Neuronal stem cell (in vitro differentiated cells): ENCODE data around the gene ZNF519.
"Not testable (repeated sequence)": the region's sequence is repeated elsewhere in the genome, so short reads cannot be mapped to it uniquely, and the experiment has no call there.

ENCODE experiments used
- DNase-seq: peaks from one replicate; pipeline ENCODE4 v3.0.0-alpha.2; 2013; ENCODE audit warnings: low spot score
- H2AFZ ChIP-seq: one replicate; pipeline ENCODE4 v1.6.1; 2013; ENCODE audit warnings: mild to moderate bottlenecking, low read length, inconsistent platforms
- H2AK5ac ChIP-seq: 2 replicates; pipeline ENCODE4 v1.6.1; 2013; ENCODE audit warnings: low read depth, mild to moderate bottlenecking, inconsistent platforms, low read length, moderate library complexity, mixed read lengths
- H2BK120ac ChIP-seq: 2 replicates; pipeline ENCODE4 v1.6.1; 2013; ENCODE audit warnings: low read depth, mild to moderate bottlenecking, inconsistent platforms, low read length, moderate library complexity, mixed read lengths
- H2BK12ac ChIP-seq: one replicate; pipeline ENCODE4 v1.6.1; 2013; ENCODE audit warnings: low read length, inconsistent platforms
- H2BK15ac ChIP-seq: 2 replicates; pipeline ENCODE4 v1.6.1; 2013; ENCODE audit warnings: mild to moderate bottlenecking, low read length, inconsistent platforms, mixed read lengths
- H2BK5ac ChIP-seq: one replicate; pipeline ENCODE4 v1.6.1; 2013; ENCODE audit warnings: inconsistent platforms, mild to moderate bottlenecking, low read length, moderate library complexity
- H3K14ac ChIP-seq: one replicate; pipeline ENCODE4 v1.6.1; 2013; ENCODE audit warnings: low read length, inconsistent platforms
- H3K18ac ChIP-seq: 2 replicates; pipeline ENCODE4 v1.6.1; 2013; ENCODE audit warnings: low read length, inconsistent platforms
- H3K23ac ChIP-seq: 2 replicates; pipeline ENCODE4 v1.6.1; 2013; ENCODE audit warnings: low read depth, mild to moderate bottlenecking, mixed read lengths, low read length, inconsistent platforms; ENCODE audit not compliant: poor library complexity
- H3K27ac ChIP-seq: replicated peaks from 3 replicates; pipeline ENCODE4 v1.5.1; 2013; ENCODE audit warnings: low read length, inconsistent platforms
- H3K27me3 ChIP-seq, 3 experiments: 2 replicates each; pipeline ENCODE4 v1.6.1; 2013; ENCODE audit warnings: low read length in 3 of 3, mild to moderate bottlenecking in 2 of 3, inconsistent platforms in 1 of 3, low read depth in 1 of 3, mixed read lengths in 1 of 3, moderate library complexity in 1 of 3; ENCODE audit not compliant: control insufficient read depth in 3 of 3, insufficient read depth in 3 of 3
- H3K36me3 ChIP-seq, 2 donors: replicated peaks in 1 of 2; 2 replicates each; pipeline ENCODE4 v1.6.1; 2013; ENCODE audit warnings: low read length in 2 of 2; ENCODE audit not compliant: control insufficient read depth in 2 of 2, insufficient read depth in 2 of 2
- H3K4ac ChIP-seq: 2 replicates; pipeline ENCODE4 v1.6.1; 2013; ENCODE audit warnings: inconsistent platforms, mild to moderate bottlenecking, low read length, moderate library complexity
- H3K4me1 ChIP-seq, 2 donors: 1 replicate in 1 of 2; 2 replicates in 1 of 2; pipeline ENCODE4 v1.6.1; 2013; ENCODE audit warnings: low read length in 2 of 2, low read depth in 1 of 2; ENCODE audit not compliant: control insufficient read depth in 2 of 2, insufficient read depth in 1 of 2
- H3K4me2 ChIP-seq: one replicate; pipeline ENCODE4 v1.6.1; 2013; ENCODE audit warnings: mild to moderate bottlenecking, low read length, inconsistent platforms; ENCODE audit not compliant: insufficient read depth, poor library complexity, severe bottlenecking
- H3K4me3 ChIP-seq, 2 donors: 2 replicates each; pipeline ENCODE4 v1.5.1; 2013; ENCODE audit warnings: low read length in 2 of 2, mild to moderate bottlenecking in 2 of 2, inconsistent platforms in 1 of 2, moderate library complexity in 1 of 2
- H3K79me1 ChIP-seq: one replicate; pipeline ENCODE4 v1.6.1; 2013; ENCODE audit warnings: low read depth, mild to moderate bottlenecking, inconsistent platforms, low read length, moderate library complexity
- H3K9ac ChIP-seq: one replicate; pipeline ENCODE4 v1.6.1; 2013; ENCODE audit warnings: mild to moderate bottlenecking, low read depth, low read length, inconsistent platforms; ENCODE audit not compliant: poor library complexity
- H3K9me3 ChIP-seq, 2 donors: replicated peaks in 1 of 2; 2 replicates each; pipeline versions ENCODE3 to v1.6.1; 2013; ENCODE audit warnings: low read length in 2 of 2, mild to moderate bottlenecking in 2 of 2, inconsistent platforms in 1 of 2, low read depth in 1 of 2, mixed read lengths in 1 of 2, moderate library complexity in 1 of 2; ENCODE audit not compliant: control insufficient read depth in 2 of 2, insufficient read depth in 1 of 2
- H4K8ac ChIP-seq: one replicate; pipeline ENCODE4 v1.6.1; 2013; ENCODE audit warnings: low read depth, mild to moderate bottlenecking, inconsistent platforms, low read length, moderate library complexity
- H4K91ac ChIP-seq: one replicate; pipeline ENCODE4 v1.6.1; 2013; ENCODE audit warnings: low read length, low read depth, mild to moderate bottlenecking, inconsistent platforms; ENCODE audit not compliant: poor library complexity
- WGBS, 2 donors: extraction: QIAGEN DNeasy Blood & Tissue Kit; methylation state at CpG; one replicate each; pipeline ENCODE4 v1.1.7; 2013; ENCODE audit warnings: missing lambda C conversion rate in 2 of 2, mixed read lengths in 1 of 2; ENCODE audit not compliant: insufficient read length in 2 of 2, insufficient replicate concordance in 1 of 2; ENCODE audit errors: extremely low coverage in 2 of 2; 5-methylcytosine and 5-hydroxymethylcytosine counted together

ZNF519 gene

GRCh38 chr18:14143396-14143795 lies 11.2 kb upstream of the ZNF519 start:
- not testable (repeated sequence) for H2AK5ac ChIP-seq, H2AFZ ChIP-seq, H3K79me1 ChIP-seq, H3K27ac ChIP-seq, H2BK15ac ChIP-seq, H3K4me3 ChIP-seq, H3K9ac ChIP-seq, H2BK120ac ChIP-seq, H3K14ac ChIP-seq, H3K23ac ChIP-seq, H3K4me1 ChIP-seq, H3K27me3 ChIP-seq, H3K4ac ChIP-seq, H3K9me3 ChIP-seq, H3K18ac ChIP-seq, H4K91ac ChIP-seq, DNase-seq, H2BK5ac ChIP-seq, H4K8ac ChIP-seq, H3K36me3 ChIP-seq, H3K4me2 ChIP-seq, H2BK12ac ChIP-seq
- no CpG with 5 or more reads among the region's 17 CpGs for WGBS, 2 donors

- not testable (repeated sequence) for H2BK5ac ChIP-seq, H3K4me1 ChIP-seq, H3K23ac ChIP-seq, H3K4me3 ChIP-seq, H4K91ac ChIP-seq, DNase-seq, H2BK120ac ChIP-seq, H2AFZ ChIP-seq, H3K36me3 ChIP-seq, H3K14ac ChIP-seq, H3K9me3 ChIP-seq, H3K4me2 ChIP-seq, H3K79me1 ChIP-seq, H2BK15ac ChIP-seq, H3K18ac ChIP-seq, H3K4ac ChIP-seq, H2AK5ac ChIP-seq, H3K27ac ChIP-seq, H3K9ac ChIP-seq, H2BK12ac ChIP-seq, H3K27me3 ChIP-seq, H4K8ac ChIP-seq
- WGBS, 2 donors, result no CpG with 5 or more reads among the region's 9 CpGs
These were observed 9.9 kb upstream of the ZNF519 start for GRCh38 chr18:14142177-14142576.

- not testable (repeated sequence) for H3K4me1 ChIP-seq, H3K27ac ChIP-seq, H3K14ac ChIP-seq, H4K91ac ChIP-seq, H3K4me2 ChIP-seq, H2BK15ac ChIP-seq, H3K4ac ChIP-seq, H4K8ac ChIP-seq, H3K23ac ChIP-seq, H2BK5ac ChIP-seq, H3K9me3 ChIP-seq, H2AK5ac ChIP-seq, DNase-seq, H2BK120ac ChIP-seq, H3K27me3 ChIP-seq, H3K18ac ChIP-seq, H3K9ac ChIP-seq, H3K79me1 ChIP-seq, H3K36me3 ChIP-seq, H2BK12ac ChIP-seq, H3K4me3 ChIP-seq, H2AFZ ChIP-seq
- WGBS, 2 donors, result no CpG with 5 or more reads among the region's 2 CpGs
These were observed 7.3 kb upstream of the ZNF519 start for GRCh38 chr18:14139583-14139982.

GRCh38 chr18:14137971-14138370 lies 5.7 kb upstream of the ZNF519 start:
- H2BK15ac ChIP-seq, H3K9ac ChIP-seq, H3K27me3 ChIP-seq, H3K36me3 ChIP-seq, H3K23ac ChIP-seq, H4K91ac ChIP-seq, H2BK5ac ChIP-seq, H3K4ac ChIP-seq, H3K4me2 ChIP-seq, H3K27ac ChIP-seq, H2AK5ac ChIP-seq, H4K8ac ChIP-seq, H2AFZ ChIP-seq, H3K79me1 ChIP-seq, H2BK120ac ChIP-seq, H3K4me1 ChIP-seq, H3K9me3 ChIP-seq, DNase-seq, H2BK12ac ChIP-seq, H3K14ac ChIP-seq, H3K18ac ChIP-seq, H3K4me3 ChIP-seq: not testable (repeated sequence)
- no CpG with 5 or more reads among the region's 4 CpGs for WGBS, 2 donors
